OCI-LY3 (cell line): ENCODE measurements around the gene GPR176.

Source experiments
- H2AFZ ChIP-seq: fragments of 200-600, 300-600 bp; shearing (Covaris generic); 2 replicates; pipeline ENCODE4 v1.6.0; 2014; ENCODE audit warnings: antibody characterized with exemption, low read depth, low read length
- H3K27ac ChIP-seq: fragments of 200-600, 300-600 bp; sonication (generic); 2 replicates; pipeline ENCODE4 v1.5.1; 2014; ENCODE audit warnings: mild to moderate bottlenecking, low read length, moderate library complexity, mixed read lengths
- H3K27me3 ChIP-seq: fragments of 200-600, 300-600 bp; sonication (generic); 2 replicates; pipeline ENCODE4 v1.6.1; 2014; ENCODE audit warnings: low read depth, low read length, mixed read lengths
- H3K36me3 ChIP-seq: fragments of 200-600, 300-600 bp; sonication (generic); replicated peaks from 2 replicates; pipeline ENCODE3; 2014; ENCODE audit warnings: low read depth, low read length, mixed read lengths
- H3K4me1 ChIP-seq: fragments of 300-600, 200-600 bp; sonication (generic); 2 replicates; pipeline ENCODE4 v1.6.1; 2014; ENCODE audit warnings: low read length, mixed read lengths
- H3K4me2 ChIP-seq: fragments of 200-600, 300-600 bp; sonication (generic); 2 replicates; pipeline ENCODE4 v1.6.1; 2014; ENCODE audit warnings: low read length, mixed read lengths
- H3K4me3 ChIP-seq: fragments of 300-600, 200-600 bp; sonication (generic); 2 replicates; pipeline ENCODE4 v1.5.1; 2014; ENCODE audit warnings: antibody characterized with exemption, mild to moderate bottlenecking, low read length, moderate library complexity
- H3K79me2 ChIP-seq: fragments of 300-600, 200-600 bp; shearing (Covaris generic); 2 replicates; pipeline ENCODE4 v1.6.1; 2014; ENCODE audit warnings: mild to moderate bottlenecking, low read length, mixed read lengths
- H3K9ac ChIP-seq: fragments of 300-600, 200-600 bp; shearing (Covaris generic); 2 replicates; pipeline ENCODE4 v1.6.0; 2014; ENCODE audit warnings: mild to moderate bottlenecking, low read length, moderate library complexity
- H3K9me3 ChIP-seq: fragments of 200-600, 300-600 bp; shearing (Covaris generic); 2 replicates; pipeline ENCODE4 v1.6.1; 2014; ENCODE audit warnings: low read length, mixed read lengths; ENCODE audit not compliant: insufficient read depth
- H4K20me1 ChIP-seq: fragments of 200-600, 300-600 bp; sonication (generic); 2 replicates; pipeline ENCODE4 v1.6.1; 2016; ENCODE audit warnings: low read length, mixed read lengths; ENCODE audit not compliant: insufficient read depth
- EZH2phosphoT487 ChIP-seq: fragments of 200-600 bp; shearing (Covaris generic); IDR thresholded peaks from 2 replicates; pipeline ENCODE4 v1.6.1; 2018; ENCODE audit warnings: antibody characterized with exemption, mixed run types, low read depth
- TF ChIP-seq, protein P1 (sequence below): fragments of 200-600, 300-600 bp; sonication (generic); IDR thresholded peaks from 2 replicates; pipeline ENCODE4 v1.5.1; 2014; ENCODE audit warnings: antibody characterized with exemption, low read length, low read depth

Gene GPR176

DNA sequence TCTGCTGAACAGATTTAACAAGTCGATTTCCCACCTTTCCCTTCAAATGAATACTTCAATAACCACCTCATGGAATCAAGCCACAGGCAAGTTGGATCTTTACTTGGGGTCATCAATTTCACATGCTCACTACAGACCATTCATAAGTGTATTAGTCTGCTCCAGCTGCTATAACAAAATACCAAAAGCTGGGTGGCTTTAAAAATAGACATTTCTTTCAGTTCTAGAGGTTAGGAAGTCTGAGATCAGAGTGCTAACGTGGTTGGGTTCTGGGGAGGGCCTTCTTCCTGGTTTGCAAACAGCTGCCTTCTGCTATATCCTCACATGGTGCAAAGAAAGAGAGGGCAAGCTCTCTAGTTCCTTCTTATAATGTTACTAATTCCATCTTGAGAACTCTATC, 5.1 kb downstream of the GPR176 start:
- Histone ChIP-seq H3K27ac (no peak overlapping the region), H3K4me2 (no peak overlapping the region), H3K9me3 (no peaks in the 10 kb centered on the region), H3K36me3 (no peaks in the 10 kb centered on the region), H3K9ac (no peak overlapping the region), H4K20me1 (no peaks in the 10 kb centered on the region), H3K4me3 (no peak overlapping the region), H3K79me2 (no peaks in the 10 kb centered on the region), H3K27me3 (no peaks in the 10 kb centered on the region), H3K4me1 (no peaks in the 10 kb centered on the region), H2AFZ (no peak overlapping the region)
- TF ChIP-seq EZH2phosphoT487 = no peak
- TF ChIP-seq, protein P1, sequence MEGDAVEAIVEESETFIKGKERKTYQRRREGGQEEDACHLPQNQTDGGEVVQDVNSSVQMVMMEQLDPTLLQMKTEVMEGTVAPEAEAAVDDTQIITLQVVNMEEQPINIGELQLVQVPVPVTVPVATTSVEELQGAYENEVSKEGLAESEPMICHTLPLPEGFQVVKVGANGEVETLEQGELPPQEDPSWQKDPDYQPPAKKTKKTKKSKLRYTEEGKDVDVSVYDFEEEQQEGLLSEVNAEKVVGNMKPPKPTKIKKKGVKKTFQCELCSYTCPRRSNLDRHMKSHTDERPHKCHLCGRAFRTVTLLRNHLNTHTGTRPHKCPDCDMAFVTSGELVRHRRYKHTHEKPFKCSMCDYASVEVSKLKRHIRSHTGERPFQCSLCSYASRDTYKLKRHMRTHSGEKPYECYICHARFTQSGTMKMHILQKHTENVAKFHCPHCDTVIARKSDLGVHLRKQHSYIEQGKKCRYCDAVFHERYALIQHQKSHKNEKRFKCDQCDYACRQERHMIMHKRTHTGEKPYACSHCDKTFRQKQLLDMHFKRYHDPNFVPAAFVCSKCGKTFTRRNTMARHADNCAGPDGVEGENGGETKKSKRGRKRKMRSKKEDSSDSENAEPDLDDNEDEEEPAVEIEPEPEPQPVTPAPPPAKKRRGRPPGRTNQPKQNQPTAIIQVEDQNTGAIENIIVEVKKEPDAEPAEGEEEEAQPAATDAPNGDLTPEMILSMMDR = no peak

DNA sequence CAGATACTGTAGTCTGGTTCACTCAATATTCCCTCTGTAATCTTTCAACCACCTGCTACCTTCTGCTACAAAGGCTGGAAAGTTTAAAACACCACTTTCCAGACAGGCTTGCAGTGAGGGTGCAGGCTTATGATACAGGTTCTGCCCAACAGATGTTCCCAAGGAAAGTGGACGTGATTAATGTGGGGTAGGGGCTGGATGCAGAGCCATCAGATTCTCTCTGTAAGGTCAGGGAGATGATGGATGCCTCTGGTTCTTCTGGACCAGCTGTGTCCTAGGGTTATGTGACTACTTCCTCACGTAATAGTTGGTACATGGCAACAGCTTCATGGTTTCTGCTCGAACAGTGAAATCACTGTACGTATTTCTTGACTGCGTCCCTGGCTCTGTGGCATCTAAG, 11.1 kb downstream of the GPR176 start:
- no peaks in the 10 kb centered on the region for H3K27me3 ChIP-seq
- H3K36me3 ChIP-seq = no peaks in the 10 kb centered on the region
- H3K27ac ChIP-seq = no peak overlapping the region
- H3K4me1 ChIP-seq = no peaks in the 10 kb centered on the region
- no peak for TF ChIP-seq EZH2phosphoT487
- H3K4me3 ChIP-seq = no peak overlapping the region
- no peaks in the 10 kb centered on the region for H3K9me3 ChIP-seq
- no peaks in the 10 kb centered on the region for H4K20me1 ChIP-seq
- H3K79me2 ChIP-seq = no peaks in the 10 kb centered on the region
- H2AFZ ChIP-seq = no peak overlapping the region
- no peak overlapping the region for H3K9ac ChIP-seq
- no peak overlapping the region for H3K4me2 ChIP-seq

DNA sequence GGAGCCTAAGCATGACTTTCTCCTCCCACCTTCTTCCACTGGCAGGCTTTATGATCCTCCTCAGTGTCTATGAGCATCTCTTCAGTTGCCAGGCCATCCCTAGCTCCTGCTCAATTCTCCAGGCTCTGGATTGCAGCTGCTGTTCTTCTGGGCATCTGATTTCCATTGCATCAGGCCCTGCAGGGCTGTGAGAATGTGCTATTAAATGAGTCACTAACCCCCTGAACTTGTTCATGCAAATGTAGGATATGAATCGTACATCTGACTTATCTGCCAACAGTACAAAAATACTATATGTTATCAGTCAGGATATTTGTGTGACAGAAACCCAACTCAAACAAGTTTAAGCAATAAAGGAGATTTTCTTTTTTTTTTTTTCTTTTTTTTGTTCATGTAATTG, 11.9 kb downstream of the GPR176 start:
- Histone ChIP-seq H2AFZ (no peak overlapping the region), H3K9ac (no peak overlapping the region), H3K27ac (no peak overlapping the region), H3K9me3 (no peaks in the 10 kb centered on the region), H4K20me1 (no peaks in the 10 kb centered on the region), H3K36me3 (no peaks in the 10 kb centered on the region), H3K4me1 (no peaks in the 10 kb centered on the region), H3K4me2 (no peak overlapping the region), H3K79me2 (no peaks in the 10 kb centered on the region), H3K27me3 (no peaks in the 10 kb centered on the region), H3K4me3 (no peak overlapping the region)
- no peak for TF ChIP-seq EZH2phosphoT487
- TF ChIP-seq, protein P1 = no peak

DNA sequence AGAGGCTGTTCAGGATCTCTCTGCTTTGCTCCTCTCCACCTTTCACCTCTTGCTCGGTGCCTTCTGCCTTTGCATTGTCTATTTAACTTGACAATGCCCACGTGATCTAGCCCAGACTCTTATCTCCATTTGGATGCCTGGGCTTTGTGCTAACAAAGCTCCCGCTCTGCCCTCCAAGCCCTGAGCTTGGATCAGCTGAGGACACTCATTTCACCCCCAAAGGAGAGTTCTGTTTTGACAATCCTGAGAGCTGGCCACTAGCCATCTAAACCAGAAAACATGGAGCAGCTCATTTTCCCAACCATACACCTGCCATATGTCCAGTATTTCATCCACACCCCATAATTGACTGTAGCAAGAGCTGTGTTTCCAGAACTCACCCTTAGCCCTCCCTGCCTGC, 12.8 kb downstream of the GPR176 start:
- no peak overlapping the region for H2AFZ ChIP-seq
- no peaks in the 10 kb centered on the region for H3K27me3 ChIP-seq
- no peaks in the 10 kb centered on the region for H3K9me3 ChIP-seq
- TF ChIP-seq EZH2phosphoT487 = no peak
- TF ChIP-seq, protein P1 = no peak
- H3K36me3 ChIP-seq = no peaks in the 10 kb centered on the region
- no peak overlapping the region for H3K4me3 ChIP-seq
- no peak overlapping the region for H3K9ac ChIP-seq
- H3K4me2 ChIP-seq = no peak overlapping the region
- H3K79me2 ChIP-seq = no peaks in the 10 kb centered on the region
- H3K27ac ChIP-seq = no peak overlapping the region
- no peaks in the 10 kb centered on the region for H3K4me1 ChIP-seq
- H4K20me1 ChIP-seq = no peaks in the 10 kb centered on the region

DNA sequence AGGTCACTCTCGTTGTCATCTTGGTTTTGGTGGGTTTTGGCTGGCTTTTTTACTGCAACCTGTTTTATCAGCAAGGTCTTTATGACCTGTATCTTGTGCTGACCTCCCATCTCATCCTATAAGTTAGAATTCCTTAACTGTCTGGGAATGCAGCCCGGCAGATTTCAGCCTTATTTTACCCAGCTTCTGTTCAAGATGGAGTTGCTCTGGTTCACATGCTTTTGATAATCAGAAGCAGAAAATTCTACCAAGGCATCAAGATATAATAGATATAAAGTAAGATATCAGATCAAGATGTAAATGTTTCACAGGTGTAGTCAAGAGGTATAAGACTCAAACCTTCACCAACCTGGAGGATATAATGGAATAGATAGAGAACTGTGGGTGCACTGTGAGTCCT, 16.0 kb downstream of the GPR176 start:
- Histone ChIP-seq H3K27me3 (no peaks in the 10 kb centered on the region), H3K4me1 (no peaks in the 10 kb centered on the region), H3K9ac (no peak overlapping the region), H3K9me3 (no peaks in the 10 kb centered on the region), H4K20me1 (no peaks in the 10 kb centered on the region), H3K4me2 (no peak overlapping the region), H3K4me3 (no peak overlapping the region), H3K79me2 (no peaks in the 10 kb centered on the region), H3K27ac (no peak overlapping the region), H2AFZ (no peak overlapping the region), H3K36me3 (no peaks in the 10 kb centered on the region)
- TF ChIP-seq, protein P1 = no peak
- TF ChIP-seq EZH2phosphoT487 = no peak
